HPDE6-E6E7 (cell line): Measurements from ENCODE around the gene LILRB3.
"Not testable (repeated sequence)": the region's sequence is repeated elsewhere in the genome, so short reads cannot be mapped to it uniquely, and the experiment has no call there.

Experiments
- DNase-seq: peaks from one replicate; pipeline ENCODE4 v3.0.0; 2011; ENCODE audit warnings: missing footprints; ENCODE audit errors: extremely low spot score

The LILRB3 gene

GRCh38 chr19:54242646-54243045 lies 19.8 kb upstream of the LILRB3 start, which contains the start of gene LILRA6:
Gene LILRA6, minus strand, starts transcription at chr19:54242790.
- DNase-seq = not testable (repeated sequence)

- DNase-seq = not testable (repeated sequence)
Observed at GRCh38 chr19:54242234-54242633, 19.4 kb upstream of the LILRB3 start.

- DNase-seq = not testable (repeated sequence)
Observed at GRCh38 chr19:54240372-54241336, 17.8 kb upstream of the LILRB3 start.

- not testable (repeated sequence) for DNase-seq
Observed at GRCh38 chr19:54239491-54240371, 16.9 kb upstream of the LILRB3 start.

- no peak for DNase-seq
Observed at GRCh38 chr19:54233941-54234340, 11.1 kb upstream of the LILRB3 start.

GRCh38 chr19:54231077-54231931 lies 8.5 kb upstream of the LILRB3 start:
- peak; percentile 52 for DNase-seq

GRCh38 chr19:54230031-54230430 lies 7.2 kb upstream of the LILRB3 start:
- DNase-seq = no peak

- DNase-seq = no peak
Observed at GRCh38 chr19:54229146-54229545, 6.3 kb upstream of the LILRB3 start.

GRCh38 chr19:54224619-54225018 lies 1.8 kb upstream of the LILRB3 start:
- DNase-seq = not testable (repeated sequence)

GRCh38 chr19:54223937-54224281 lies 1.1 kb upstream of the LILRB3 start:
- not testable (repeated sequence) for DNase-seq

GRCh38 chr19:54223277-54223936 lies 600 bp upstream of the LILRB3 start:
- not testable (repeated sequence) for DNase-seq

- DNase-seq = not testable (repeated sequence)
Observed at GRCh38 chr19:54221947-54222346, 860 bp downstream of the LILRB3 start.

GRCh38 chr19:54219702-54220101 lies 3.1 kb downstream of the LILRB3 start:
- DNase-seq = not testable (repeated sequence)

GRCh38 chr19:54218960-54219661 lies 3.7 kb downstream of the LILRB3 start:
- DNase-seq = no peak

GRCh38 chr19:54218259-54218658 lies 4.5 kb downstream of the LILRB3 start:
- no peak for DNase-seq

GRCh38 chr19:54217517-54218247 lies 5.1 kb downstream of the LILRB3 start:
- not testable (repeated sequence) for DNase-seq

GRCh38 chr19:54216869-54217268 lies 5.9 kb downstream of the LILRB3 start:
- no peak for DNase-seq

GRCh38 chr19:54214734-54215133 lies 8.1 kb downstream of the LILRB3 start:
- DNase-seq = not testable (repeated sequence)

GRCh38 chr19:54214217-54214616 lies 8.6 kb downstream of the LILRB3 start:
- DNase-seq = not testable (repeated sequence)
